Fibroblast of lung (primary cell): ENCODE results near the gene DAPK1. TPM values are rescaled to one million over a fixed set of nuclear protein-coding genes. Genes with fewer than 3 reads are reported as not detected.
A peak's percentile ranks its signal among the peaks of the same experiment; 100 is the strongest.

Experiments
- DNase-seq, 2 donors: peaks; one replicate each; pipeline versions ENCODE4 v3.0.0 to v3.0.0-alpha.2; 2010; ENCODE audit warnings: low read depth in 2 of 2
- H2AFZ ChIP-seq: 2 replicates; pipeline ENCODE4 v1.5.1; 2012; ENCODE audit warnings: low read length, control low read depth, inconsistent platforms
- H3K27ac ChIP-seq: 2 replicates; pipeline ENCODE4 v1.5.1; 2011; ENCODE audit warnings: low read length, control low read depth; ENCODE audit not compliant: insufficient read depth
- H3K27me3 ChIP-seq: 2 replicates; pipeline ENCODE4 v1.5.1; 2011; ENCODE audit warnings: mild to moderate bottlenecking, low read length; ENCODE audit not compliant: control insufficient read depth, insufficient read depth
- H3K36me3 ChIP-seq: 2 replicates; pipeline ENCODE4 v1.5.1; 2011; ENCODE audit warnings: low read length; ENCODE audit not compliant: control insufficient read depth, insufficient read depth
- H3K4me1 ChIP-seq: 2 replicates; pipeline ENCODE4 v1.5.1; 2011; ENCODE audit warnings: low read length; ENCODE audit not compliant: control insufficient read depth, insufficient read depth; ENCODE audit errors: extremely low read depth
- H3K4me2 ChIP-seq: 2 replicates; pipeline ENCODE4 v1.5.1; 2011; ENCODE audit warnings: low read length, control low read depth; ENCODE audit not compliant: insufficient read depth; ENCODE audit errors: extremely low read depth
- H3K4me3 ChIP-seq, 4 experiments: fragments of 200-600 bp in 1 of 4; sonication (generic) in 1 of 4; replicated peaks in 1 of 4; 2 replicates each; pipeline ENCODE4 v1.5.1; 2011 to 2016; ENCODE audit warnings: low read length in 4 of 4, low read depth in 3 of 4, mild to moderate bottlenecking in 3 of 4, control low read depth in 2 of 4, inconsistent platforms in 1 of 4, mixed read lengths in 1 of 4; ENCODE audit not compliant: insufficient read depth in 1 of 4; ENCODE audit errors: control extremely low read depth in 1 of 4
- H3K79me2 ChIP-seq: 2 replicates; pipeline ENCODE4 v1.5.1; 2012; ENCODE audit warnings: mild to moderate bottlenecking, low read length, inconsistent platforms; ENCODE audit not compliant: control insufficient read depth, insufficient read depth
- H3K9ac ChIP-seq: 2 replicates; pipeline ENCODE4 v1.5.1; 2011; ENCODE audit warnings: mild to moderate bottlenecking, low read length, control low read depth; ENCODE audit not compliant: insufficient read depth
- H3K9me3 ChIP-seq: 2 replicates; pipeline ENCODE4 v1.5.1; 2012; ENCODE audit warnings: low read depth, low read length; ENCODE audit not compliant: control insufficient read depth, insufficient read depth
- H4K20me1 ChIP-seq: 2 replicates; pipeline ENCODE4 v1.5.1; 2011; ENCODE audit warnings: low read length; ENCODE audit not compliant: control insufficient read depth, insufficient read depth; ENCODE audit errors: extremely low read depth
- CTCF ChIP-seq, 2 donors: IDR thresholded peaks in 1 of 2; conservative IDR thresholded peaks in 1 of 2; 1 replicate in 1 of 2; 2 replicates in 1 of 2; pipeline ENCODE4 v1.5.1; 2011 to 2012; ENCODE audit warnings: low read length in 2 of 2, control low read depth in 1 of 2, inconsistent platforms in 1 of 2, low read depth in 1 of 2, mild to moderate bottlenecking in 1 of 2
- EZH2 ChIP-seq: IDR thresholded peaks from 2 replicates; pipeline ENCODE4 v1.5.1; 2012; ENCODE audit warnings: low read length, control low read depth, mild to moderate bottlenecking; ENCODE audit errors: missing control alignments
- polyA plus RNA-seq, 2 donors: library from polyadenylated mRNA; depleted of rRNA in 1 of 2; stranded (reverse) in 1 of 2; unstranded in 1 of 2; fragments of >200 nt; gene quantifications; 2 replicates each; pipeline ENCODE4 v1.2.1, GENCODE V29; 2011 to 2012; ENCODE audit warnings: missing spikeins in 1 of 2
- total RNA-seq: library from RNA; depleted of rRNA; stranded (reverse); fragments of >200 nt; gene quantifications from 2 replicates; pipeline ENCODE4 v1.2.1, GENCODE V29; 2014

DAPK1 gene
- total and polyA plus RNA-seq, 2 donors (not counting 1 experiment from before 2014, with no cell fraction given) = 1.1 to 15.5 TPM

DNA sequence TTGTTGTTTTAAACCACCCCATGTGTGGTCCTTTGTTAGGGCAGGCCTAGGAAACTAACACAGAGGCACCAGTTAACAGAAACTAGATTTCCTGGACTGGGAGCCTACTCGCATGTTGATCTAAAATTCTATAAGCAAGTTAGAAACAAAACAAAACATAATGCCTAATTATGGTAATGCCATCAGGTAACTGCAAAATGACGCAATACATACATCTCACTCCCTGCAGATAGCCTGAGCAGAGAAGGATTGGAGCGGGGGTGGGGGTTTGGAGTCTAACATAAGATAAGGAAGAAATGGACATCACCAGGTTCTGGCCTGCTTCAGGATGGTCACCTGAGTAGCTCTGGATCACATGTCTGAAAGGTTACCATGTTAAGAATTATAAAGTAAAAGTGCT lies 114.9 kb downstream of the DAPK1 start:
- Histone ChIP-seq H3K4me3 (no peak overlapping the region), H4K20me1 (no peaks in the 10 kb centered on the region), H3K27me3 (no peaks in the 10 kb centered on the region), H3K36me3 (no peaks in the 10 kb centered on the region), H3K9ac (no peak overlapping the region), H2AFZ (no peak overlapping the region), H3K9me3 (no peaks in the 10 kb centered on the region), H3K79me2 (no peaks in the 10 kb centered on the region), H3K27ac (no peak overlapping the region), H3K4me1 (no peaks in the 10 kb centered on the region), H3K4me2 (no peak overlapping the region)
- TF ChIP-seq CTCF (conservative IDR thresholded peaks at IDR 0.05 in 1 of 2, IDR thresholded peaks at IDR 0.05 in 1 of 2; ENCODE audit: low read depth in 1 of 2, low read length in 2 of 2) (no peak), EZH2 (no peak)
- DNase-seq = no peak

DNA sequence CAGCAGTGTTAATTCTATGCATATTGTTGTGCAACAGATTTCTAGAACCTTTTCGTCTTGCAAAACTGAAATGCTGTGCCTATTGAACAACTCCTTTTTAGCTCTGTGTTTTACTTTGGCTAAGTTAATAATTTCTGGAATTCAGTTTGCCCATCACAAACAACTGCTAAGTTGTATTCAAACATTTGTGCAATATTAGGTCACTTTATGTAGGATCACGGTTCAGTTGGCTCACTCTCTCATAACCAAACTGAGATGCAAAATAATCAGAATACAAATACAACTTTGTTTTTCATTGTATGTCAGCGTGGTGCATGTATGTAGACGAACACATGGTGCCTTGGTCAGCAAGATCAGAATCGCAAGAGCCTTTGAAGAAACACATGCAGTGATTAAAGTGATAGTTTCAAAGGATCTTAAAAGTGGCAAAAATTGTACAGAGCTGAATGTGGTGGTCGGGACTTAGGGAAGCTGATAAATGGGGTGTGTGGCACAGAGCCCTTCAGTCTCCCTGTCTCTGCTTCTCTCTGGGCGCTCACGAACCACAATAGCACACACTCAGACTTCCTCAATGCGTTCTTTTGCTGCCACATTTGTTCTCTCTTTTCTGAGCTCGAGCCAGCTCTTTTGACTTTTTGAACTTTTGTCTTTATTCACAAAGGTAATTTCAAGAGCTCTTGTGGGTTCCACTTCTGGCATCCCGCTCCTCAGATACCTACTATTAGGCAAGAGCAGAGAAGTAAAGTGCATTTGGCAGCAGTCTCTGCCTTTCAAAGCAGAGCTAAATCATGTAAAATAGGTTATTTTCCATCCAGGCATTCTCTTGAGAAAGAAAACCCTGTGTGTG lies 115.8 kb downstream of the DAPK1 start:
- Histone ChIP-seq H3K4me1 (no peaks in the 10 kb centered on the region), H3K36me3 (no peaks in the 10 kb centered on the region), H4K20me1 (no peaks in the 10 kb centered on the region), H3K4me3 (no peak overlapping the region), H3K9ac (no peak overlapping the region), H2AFZ (no peak overlapping the region), H3K27ac (no peak overlapping the region), H3K27me3 (no peaks in the 10 kb centered on the region), H3K4me2 (no peak overlapping the region), H3K9me3 (no peaks in the 10 kb centered on the region), H3K79me2 (no peaks in the 10 kb centered on the region)
- DNase-seq = peak; percentile 38 to 51
- TF ChIP-seq EZH2 (no peak), CTCF (conservative IDR thresholded peaks at IDR 0.05 in 1 of 2, IDR thresholded peaks at IDR 0.05 in 1 of 2; ENCODE audit: low read depth in 1 of 2, low read length in 2 of 2) (no peak)

GRCh38 chr9:87614397-87614796 lies 116.7 kb downstream of the DAPK1 start:
- H4K20me1 ChIP-seq = no peaks in the 10 kb centered on the region
- H3K36me3 ChIP-seq = no peaks in the 10 kb centered on the region
- H3K27me3 ChIP-seq = no peaks in the 10 kb centered on the region
- H2AFZ ChIP-seq = no peak overlapping the region
- no peaks in the 10 kb centered on the region for H3K9me3 ChIP-seq
- H3K4me3 ChIP-seq = no peak overlapping the region
- H3K79me2 ChIP-seq = no peaks in the 10 kb centered on the region
- DNase-seq = no peak
- H3K27ac ChIP-seq = no peak overlapping the region
- no peak for TF ChIP-seq EZH2
- TF ChIP-seq CTCF (conservative IDR thresholded peaks at IDR 0.05 in 1 of 2, IDR thresholded peaks at IDR 0.05 in 1 of 2; ENCODE audit: low read depth in 1 of 2, low read length in 2 of 2) = no peak
- no peaks in the 10 kb centered on the region for H3K4me1 ChIP-seq
- H3K4me2 ChIP-seq = no peak overlapping the region
- no peak overlapping the region for H3K9ac ChIP-seq
